Right renal pelvis (tissue), 4 donors: ENCODE data around the gene B3GALT6. TPM values are rescaled to one million over a fixed set of nuclear protein-coding genes. Genes with fewer than 3 reads are reported as not detected.

ENCODE experiments used
- DNase-seq, 4 donors: peaks; one replicate each; pipeline ENCODE4 v3.0.0-alpha.2; 2013; ENCODE audit warnings: low read depth in 4 of 4, low spot score in 3 of 4, missing footprints in 1 of 4
- polyA plus RNA-seq, 4 donors: library from polyadenylated mRNA; unstranded; fragments of 120-200 nt; gene quantifications; one replicate each; pipeline ENCODE4 v1.2.1, GENCODE V29; 2013; ENCODE audit not compliant: insufficient read length in 4 of 4

B3GALT6 gene
- polyA plus RNA-seq, 4 donors, result 18.0 to 28.4 (median 20.6) TPM

GRCh38 chr1:1259540-1259939 lies 27.5 kb downstream of the B3GALT6 start:
- no peak for DNase-seq

GRCh38 chr1:1259951-1260600 lies 28.0 kb downstream of the B3GALT6 start:
- DNase-seq, result no peak

DNA sequence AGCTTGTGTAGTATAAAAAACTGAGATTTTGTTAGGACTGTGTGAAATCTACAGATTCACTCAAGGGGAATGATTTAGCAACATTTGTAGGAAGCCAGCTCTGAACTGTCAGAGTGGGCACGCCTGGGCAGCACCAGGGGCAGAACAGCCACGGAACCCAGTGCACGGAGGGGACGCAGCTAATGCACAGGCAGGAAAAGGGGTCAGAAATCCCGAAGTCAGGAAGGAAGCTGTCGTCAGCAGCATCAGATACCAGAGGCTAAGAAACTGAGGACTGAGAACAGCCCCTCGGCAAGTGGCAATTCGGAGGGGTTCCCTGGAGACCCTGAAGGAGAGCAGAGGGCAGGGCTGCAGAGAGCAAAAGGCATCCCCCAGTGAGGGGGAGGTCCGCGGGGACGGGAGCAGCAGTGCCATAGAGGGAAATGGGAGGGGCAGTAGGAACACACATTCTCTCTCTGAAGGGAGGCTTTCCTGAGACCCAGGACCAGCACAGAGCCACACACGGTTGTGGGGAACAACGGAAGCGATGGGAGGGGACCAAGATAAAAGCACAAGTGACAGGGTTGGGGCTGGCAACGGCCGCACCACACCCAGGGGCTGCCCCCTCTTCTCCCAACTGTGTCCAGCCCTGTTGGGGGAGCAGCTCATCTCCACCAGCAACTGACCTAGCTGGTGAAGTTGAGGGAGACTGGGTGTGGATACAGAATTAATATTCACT lies 29.0 kb downstream of the B3GALT6 start:
- no peak for DNase-seq

DNA sequence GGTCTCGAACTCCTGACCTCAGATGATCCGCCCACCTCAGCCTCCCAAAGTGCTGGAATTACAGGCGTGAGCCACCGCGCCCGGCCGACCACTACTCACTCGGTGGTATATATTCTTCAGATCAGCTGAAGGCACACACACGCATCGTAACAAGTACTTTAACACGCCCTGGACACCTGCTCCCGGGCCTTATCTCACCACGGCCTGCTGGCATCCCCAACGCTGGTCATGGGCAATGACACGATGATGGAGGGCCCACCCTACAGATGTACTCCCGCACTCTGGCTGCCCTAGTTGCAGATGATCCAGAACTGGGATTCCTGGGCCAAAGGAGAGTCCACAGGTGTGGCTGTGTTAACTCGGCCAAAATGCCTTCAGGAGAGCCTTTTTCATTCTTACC lies 30.0 kb downstream of the B3GALT6 start:
- DNase-seq, result no peak

GRCh38 chr1:1262758-1263157 lies 30.7 kb downstream of the B3GALT6 start:
- no peak for DNase-seq

DNA sequence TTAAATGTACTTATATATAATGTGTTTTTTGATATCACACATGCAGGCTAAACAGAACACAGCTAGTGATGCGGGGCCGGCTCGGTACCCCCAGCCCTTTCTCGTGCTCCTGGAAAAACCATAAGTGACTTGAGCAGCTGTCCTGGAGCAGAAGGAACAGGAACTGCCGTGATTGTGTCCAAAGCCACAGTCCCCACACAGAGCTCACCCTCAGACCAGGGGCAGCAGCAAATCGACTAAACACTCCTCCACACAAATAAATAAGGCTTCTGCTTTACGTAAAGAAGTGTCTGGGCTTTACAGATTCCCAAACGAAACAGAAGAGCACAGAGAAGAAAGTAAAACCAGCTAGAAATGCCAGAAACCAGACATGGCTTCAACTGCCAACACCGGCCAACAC lies 32.0 kb downstream of the B3GALT6 start:
- no peak for DNase-seq

DNA sequence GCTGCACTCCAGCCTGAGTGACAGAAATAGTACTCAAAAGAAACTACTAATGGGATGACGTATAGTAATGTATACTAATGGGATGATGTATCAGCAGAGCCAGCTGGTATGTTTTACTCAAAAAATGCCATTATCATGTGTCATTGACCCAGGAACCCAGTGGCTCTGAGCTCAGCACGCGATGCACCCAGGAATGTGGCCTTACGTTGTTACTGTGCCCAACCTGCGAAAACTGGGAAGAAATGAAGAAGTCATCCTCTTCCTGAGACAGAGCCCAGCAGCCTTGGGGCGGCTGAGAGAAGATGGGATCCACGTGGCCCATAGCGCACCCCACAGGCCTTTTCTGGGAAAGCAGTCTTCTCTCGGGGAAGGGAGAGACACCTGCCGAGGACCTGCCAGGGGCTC lies 32.8 kb downstream of the B3GALT6 start:
- no peak for DNase-seq

DNA sequence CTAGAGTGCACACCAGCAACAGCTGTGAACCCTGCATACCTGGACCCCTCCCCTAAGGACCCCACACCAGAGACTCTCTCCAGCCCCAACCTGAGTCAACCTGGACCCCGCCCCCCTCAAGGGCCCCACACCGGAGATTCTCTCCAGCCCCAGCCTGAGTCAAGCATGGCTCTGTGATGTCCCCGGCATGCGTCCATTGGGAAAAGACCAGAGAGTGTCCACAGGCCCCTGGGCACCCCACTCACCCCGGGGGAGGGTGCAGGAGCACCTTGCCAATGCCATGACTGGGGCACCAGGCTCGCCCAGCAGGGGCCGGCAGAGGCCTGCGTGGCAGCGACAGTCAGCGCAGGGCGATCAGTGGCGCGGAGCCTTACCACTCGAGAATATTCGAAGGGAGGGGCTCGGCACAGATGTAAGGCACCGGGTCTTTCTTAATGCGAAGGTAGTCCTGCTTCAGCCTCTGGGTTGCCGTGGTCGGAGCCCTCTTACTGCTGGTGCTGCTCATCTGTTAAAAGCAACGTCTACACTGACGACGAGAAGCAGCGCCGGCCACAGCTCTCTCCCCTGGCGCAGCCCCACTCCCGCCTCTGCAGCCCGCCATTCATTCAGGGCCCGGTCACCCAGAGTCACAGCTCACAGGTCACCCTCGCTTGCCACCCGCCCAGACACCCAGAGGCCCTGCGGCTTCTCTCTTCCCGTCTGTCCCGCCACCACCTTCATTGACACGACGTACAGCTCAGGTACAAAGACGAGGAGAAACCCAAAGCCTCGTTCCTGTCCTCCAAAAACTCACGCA lies 35.6 kb downstream of the B3GALT6 start:
- DNase-seq, result no peak

DNA sequence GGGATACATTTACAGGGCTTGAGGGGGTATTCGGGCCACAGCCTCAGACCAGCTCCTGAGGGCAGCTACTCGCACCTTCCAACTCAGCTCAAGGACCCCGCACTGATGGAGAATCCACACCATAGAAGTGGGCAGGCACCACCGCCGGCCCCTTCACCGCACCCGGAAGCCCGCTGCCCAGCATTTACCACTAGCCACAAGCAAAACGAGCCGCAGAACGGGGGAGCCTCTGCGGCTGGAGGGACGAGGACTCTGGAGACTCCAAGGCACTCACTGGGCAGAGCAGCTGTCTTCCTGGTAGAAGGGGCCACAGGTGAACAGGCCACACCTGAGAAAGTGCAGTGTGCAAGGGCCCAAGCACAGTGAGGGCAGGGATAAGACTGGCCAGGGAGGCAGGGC lies 36.2 kb downstream of the B3GALT6 start:
- DNase-seq, result no peak

- no peak for DNase-seq
Observed at GRCh38 chr1:1270813-1271212, 38.8 kb downstream of the B3GALT6 start.

- DNase-seq, result no peak
Observed at GRCh38 chr1:1272341-1273208, 40.5 kb downstream of the B3GALT6 start.

DNA sequence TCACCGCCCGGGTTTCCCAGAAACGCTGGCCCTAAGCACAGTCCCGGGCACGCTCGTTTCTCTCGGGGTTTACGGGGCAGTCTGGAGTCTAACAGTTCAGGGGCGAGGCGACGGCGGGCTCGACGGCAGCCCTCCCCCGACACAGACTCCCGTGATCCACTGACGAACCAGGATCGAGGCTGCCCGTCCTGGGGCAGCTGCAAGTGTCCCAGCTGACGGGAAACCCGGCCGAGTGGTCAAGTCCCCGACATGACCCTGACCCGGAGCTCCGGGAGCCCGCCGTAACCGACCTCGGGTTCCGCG lies 41.1 kb downstream of the B3GALT6 start:
- DNase-seq, result no peak

- peak; percentile 71 to 81 (median 78) for DNase-seq
Observed at GRCh38 chr1:1273512-1274298, 41.7 kb downstream of the B3GALT6 start, which contains the start of gene UBE2J2. UBE2J2 (minus strand) TSS chr1:1273854; CDS start chr1:1267992, 5,862 bp downstream.

DNA sequence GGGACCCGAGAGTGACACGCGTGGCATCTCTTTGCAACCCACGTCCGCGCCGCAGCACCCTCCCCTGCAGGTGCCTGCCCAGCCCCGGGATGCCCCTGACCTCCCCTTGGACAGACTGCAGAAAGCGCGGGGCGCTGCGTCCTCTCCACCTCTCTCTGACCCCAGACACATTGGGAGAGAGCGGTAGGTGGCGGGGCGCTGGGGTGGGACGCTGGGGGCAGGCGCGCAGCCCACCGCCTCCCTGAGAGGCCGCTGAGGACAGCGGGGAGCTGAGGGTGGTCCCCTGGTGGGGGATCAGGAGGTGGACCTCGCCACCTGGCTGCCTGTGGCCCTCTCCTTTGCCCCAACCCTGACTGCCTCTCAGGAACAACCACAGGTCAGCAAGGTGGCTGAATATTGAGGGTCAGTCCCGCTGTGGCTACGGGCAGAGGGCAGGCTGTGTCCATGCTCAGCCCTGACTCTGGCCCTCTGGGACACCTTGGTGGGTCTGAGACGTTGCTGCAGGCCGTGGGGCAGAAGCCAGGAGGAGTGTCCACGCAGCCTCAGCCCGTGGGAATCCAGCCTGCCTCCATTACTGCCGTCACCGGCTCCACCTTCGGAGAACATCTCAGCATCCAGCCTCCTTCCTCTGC lies 42.4 kb downstream of the B3GALT6 start:
- DNase-seq, result no peak

GRCh38 chr1:1274931-1275431 lies 42.9 kb downstream of the B3GALT6 start:
- DNase-seq, result no peak

DNA sequence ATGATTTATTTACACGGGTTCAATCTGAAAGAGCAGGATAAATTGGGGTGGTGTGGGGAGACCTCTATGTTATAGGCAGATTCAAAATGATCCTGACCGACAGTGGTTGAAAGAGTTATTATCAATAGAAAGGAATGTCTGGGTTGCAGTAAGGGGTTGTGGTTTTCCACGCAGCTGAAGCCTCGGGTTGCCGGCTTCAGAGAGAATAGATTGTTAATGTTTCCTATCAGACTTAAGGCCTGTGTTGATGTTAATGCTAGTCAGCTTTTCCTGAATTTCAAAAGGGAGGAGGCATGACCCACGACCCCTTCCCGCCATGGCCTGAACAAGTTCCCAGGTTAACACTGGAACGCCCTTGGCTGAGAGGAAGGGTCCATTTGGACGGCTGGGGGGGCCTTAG lies 43.8 kb downstream of the B3GALT6 start:
- DNase-seq, result no peak

DNA sequence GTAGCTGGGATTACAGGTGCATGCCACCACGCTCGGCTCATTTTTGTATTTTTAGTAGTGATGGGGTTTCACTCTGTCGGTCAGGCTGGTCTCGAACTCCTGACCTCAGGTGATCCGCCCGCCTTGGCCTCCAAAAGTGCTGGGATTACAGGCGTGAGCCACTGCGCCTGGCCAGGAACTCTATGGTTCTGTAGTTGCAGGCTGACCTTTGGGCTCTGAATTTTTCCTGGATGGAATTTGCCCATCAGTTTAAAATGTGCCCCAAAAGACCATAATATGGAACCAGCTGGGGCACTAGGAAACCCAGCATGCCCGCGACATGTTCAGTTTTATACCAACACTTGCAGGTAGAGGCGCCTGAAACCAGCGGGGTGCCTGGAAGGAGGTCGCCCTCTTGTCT lies 46.6 kb downstream of the B3GALT6 start:
- DNase-seq, result no peak

DNA sequence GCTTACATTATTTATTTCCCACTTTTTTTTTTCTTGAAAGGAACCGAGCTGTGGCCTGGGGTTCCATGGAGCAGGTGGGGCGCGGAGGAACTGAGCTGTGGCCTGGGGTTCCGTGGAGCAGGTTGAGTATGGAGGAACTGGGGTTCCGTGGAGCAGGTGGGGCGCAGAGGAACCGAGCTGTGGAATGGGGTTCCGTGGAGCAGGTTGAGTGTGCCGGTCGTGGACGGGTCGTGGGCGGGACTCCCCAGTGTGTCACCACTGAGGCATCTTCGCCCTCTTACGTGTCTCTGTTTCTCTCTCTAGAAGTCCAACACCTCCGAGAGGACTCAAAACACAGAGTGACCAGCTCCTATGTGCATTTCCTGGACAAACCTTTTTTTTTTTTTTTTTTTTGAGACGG lies 47.0 kb downstream of the B3GALT6 start:
- no peak for DNase-seq

- no peak for DNase-seq
Observed at GRCh38 chr1:1280782-1281481, 48.9 kb downstream of the B3GALT6 start.
